HUES6 (cell line): ENCODE measurements around the gene PCDHA6.
"Not testable (repeated sequence)": the region's sequence is repeated elsewhere in the genome, so short reads cannot be mapped to it uniquely, and the experiment has no call there.

Experiments
- H3K27ac ChIP-seq: 2 replicates; pipeline ENCODE4 v1.7.0; 2013; ENCODE audit warnings: low read depth, mild to moderate bottlenecking, low read length, inconsistent platforms
- H3K27me3 ChIP-seq: 2 replicates; pipeline ENCODE4 v1.6.1; 2013; ENCODE audit warnings: low read length; ENCODE audit not compliant: control insufficient read depth, insufficient read depth
- H3K36me3 ChIP-seq: 2 replicates; pipeline ENCODE4 v1.6.1; 2013; ENCODE audit warnings: low read length; ENCODE audit not compliant: control insufficient read depth, insufficient read depth
- H3K4me1 ChIP-seq: 2 replicates; pipeline ENCODE4 v1.6.1; 2013; ENCODE audit warnings: low read length; ENCODE audit not compliant: control insufficient read depth, insufficient read depth
- H3K4me3 ChIP-seq: 2 replicates; pipeline ENCODE4 v1.5.1; 2013; ENCODE audit warnings: low read depth, low read length
- H3K9ac ChIP-seq: one replicate; pipeline ENCODE4 v1.6.1; 2013; ENCODE audit warnings: mild to moderate bottlenecking, low read length
- H3K9me3 ChIP-seq: 2 replicates; pipeline ENCODE4 v1.6.1; 2013; ENCODE audit warnings: low read depth, low read length; ENCODE audit not compliant: control insufficient read depth, insufficient read depth

The PCDHA6 gene

GRCh38 chr5:140823475-140823874 lies 4.3 kb upstream of the PCDHA6 start:
- Histone ChIP-seq H3K4me3 (no peak overlapping the region), H3K4me1 (no peaks in the 10 kb centered on the region), H3K36me3 (no peaks in the 10 kb centered on the region), H3K9ac (no peak overlapping the region), H3K27me3 (no peaks in the 10 kb centered on the region), H3K9me3 (peaks cover 5% of the 10 kb centered on the region; the same call in 1 of the 2 replicates), H3K27ac (no peak overlapping the region)

DNA sequence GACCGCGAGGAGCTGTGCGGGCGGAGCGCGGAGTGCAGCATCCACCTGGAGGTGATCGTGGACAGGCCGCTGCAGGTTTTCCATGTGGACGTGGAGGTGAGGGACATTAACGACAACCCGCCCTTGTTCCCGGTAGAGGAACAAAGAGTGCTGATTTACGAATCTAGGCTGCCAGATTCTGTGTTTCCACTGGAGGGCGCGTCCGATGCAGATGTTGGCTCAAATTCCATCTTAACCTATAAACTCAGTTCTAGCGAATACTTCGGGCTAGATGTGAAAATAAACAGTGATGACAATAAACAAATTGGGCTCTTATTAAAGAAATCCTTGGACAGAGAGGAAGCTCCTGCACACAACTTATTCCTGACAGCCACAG lies 590 bp downstream of the PCDHA6 start:
- no peaks in the 10 kb centered on the region for H3K4me1 ChIP-seq
- H3K27ac ChIP-seq: no peak overlapping the region
- no peaks in the 10 kb centered on the region for H3K27me3 ChIP-seq
- peaks cover 5% of the 10 kb centered on the region; the same call in 1 of the 2 replicates for H3K9me3 ChIP-seq
- no peak overlapping the region for H3K9ac ChIP-seq
- H3K4me3 ChIP-seq: no peak overlapping the region; the same call in 1 of the 2 replicates
- H3K36me3 ChIP-seq: no peaks in the 10 kb centered on the region

GRCh38 chr5:140829511-140830501 lies 2.0 kb downstream of the PCDHA6 start:
- not testable (repeated sequence) for H3K4me3 ChIP-seq, H3K9ac ChIP-seq, H3K27me3 ChIP-seq, H3K4me1 ChIP-seq, H3K27ac ChIP-seq, H3K9me3 ChIP-seq, H3K36me3 ChIP-seq

- peaks cover 3% of the 10 kb centered on the region; the same call in 1 of the 2 replicates for H3K36me3 ChIP-seq
- H3K27me3 ChIP-seq: no peaks in the 10 kb centered on the region
- H3K9ac ChIP-seq: no peak within 1 kb of the TSS
- peaks cover 7% of the 10 kb centered on the region for H3K9me3 ChIP-seq
- no peaks in the 10 kb centered on the region for H3K4me1 ChIP-seq
- peak within 1 kb of the TSS; percentile 41; the same call in 1 of the 2 replicates for H3K4me3 ChIP-seq
- no peak within 1 kb of the TSS for H3K27ac ChIP-seq
These were observed 6.2 kb downstream of the PCDHA6 start, which contains the start of gene PCDHA7 for GRCh38 chr5:140833993-140834392. Gene PCDHA7 (plus strand): TSS chr5:140834269. CDS start chr5:140834384, 115 bp downstream.

- peak overlapping the region; percentile 41; the same call in 1 of the 2 replicates for H3K4me3 ChIP-seq
- not testable (repeated sequence) for H3K36me3 ChIP-seq, H3K27ac ChIP-seq
These were observed 6.8 kb downstream of the PCDHA6 start for GRCh38 chr5:140834439-140835008.

DNA sequence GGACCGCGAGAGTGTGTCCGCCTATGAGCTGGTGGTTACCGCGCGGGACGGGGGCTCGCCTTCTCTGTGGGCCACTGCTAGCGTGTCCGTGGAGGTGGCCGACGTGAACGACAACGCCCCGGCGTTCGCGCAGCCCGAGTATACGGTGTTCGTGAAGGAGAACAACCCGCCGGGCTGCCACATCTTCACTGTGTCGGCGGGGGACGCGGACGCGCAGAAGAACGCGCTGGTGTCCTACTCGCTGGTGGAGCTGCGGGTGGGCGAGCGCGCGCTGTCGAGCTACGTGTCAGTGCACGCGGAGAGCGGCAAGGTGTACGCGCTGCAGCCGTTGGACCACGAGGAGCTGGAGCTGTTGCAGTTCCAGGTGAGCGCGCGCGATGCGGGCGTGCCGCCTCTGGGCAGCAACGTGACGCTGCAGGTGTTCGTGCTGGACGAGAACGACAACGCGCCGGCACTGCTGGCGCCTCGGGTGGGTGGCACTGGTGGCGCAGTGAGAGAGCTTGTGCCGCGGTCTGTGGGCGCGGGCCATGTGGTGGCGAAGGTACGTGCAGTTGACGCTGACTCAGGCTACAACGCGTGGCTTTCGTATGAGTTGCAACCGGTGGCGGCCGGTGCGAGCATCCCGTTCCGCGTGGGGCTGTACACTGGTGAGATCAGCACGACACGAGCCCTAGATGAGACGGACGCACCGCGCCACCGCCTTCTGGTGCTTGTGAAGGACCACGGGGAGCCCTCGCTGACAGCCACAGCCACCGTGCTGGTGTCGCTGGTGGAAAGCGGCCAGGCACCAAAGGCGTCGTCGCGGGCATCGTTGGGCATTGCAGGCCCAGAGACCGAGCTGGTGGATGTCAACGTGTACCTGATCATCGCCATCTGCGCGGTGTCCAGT lies 8.1 kb downstream of the PCDHA6 start:
- Histone ChIP-seq H3K4me1 (no peaks in the 10 kb centered on the region), H3K27me3 (no peaks in the 10 kb centered on the region), H3K27ac (no peak overlapping the region), H3K36me3 (peaks cover 3% of the 10 kb centered on the region; the same call in 1 of the 2 replicates), H3K4me3 (no peak overlapping the region), H3K9me3 (peaks cover 5% of the 10 kb centered on the region; the same call in 1 of the 2 replicates), H3K9ac (no peak overlapping the region)

More at GRCh38 chr5:140834439-140835008, 6.8 kb downstream of the PCDHA6 start:
- H3K9me3 ChIP-seq, H3K4me1 ChIP-seq, H3K9ac ChIP-seq, H3K27me3 ChIP-seq: not testable (repeated sequence)

DNA sequence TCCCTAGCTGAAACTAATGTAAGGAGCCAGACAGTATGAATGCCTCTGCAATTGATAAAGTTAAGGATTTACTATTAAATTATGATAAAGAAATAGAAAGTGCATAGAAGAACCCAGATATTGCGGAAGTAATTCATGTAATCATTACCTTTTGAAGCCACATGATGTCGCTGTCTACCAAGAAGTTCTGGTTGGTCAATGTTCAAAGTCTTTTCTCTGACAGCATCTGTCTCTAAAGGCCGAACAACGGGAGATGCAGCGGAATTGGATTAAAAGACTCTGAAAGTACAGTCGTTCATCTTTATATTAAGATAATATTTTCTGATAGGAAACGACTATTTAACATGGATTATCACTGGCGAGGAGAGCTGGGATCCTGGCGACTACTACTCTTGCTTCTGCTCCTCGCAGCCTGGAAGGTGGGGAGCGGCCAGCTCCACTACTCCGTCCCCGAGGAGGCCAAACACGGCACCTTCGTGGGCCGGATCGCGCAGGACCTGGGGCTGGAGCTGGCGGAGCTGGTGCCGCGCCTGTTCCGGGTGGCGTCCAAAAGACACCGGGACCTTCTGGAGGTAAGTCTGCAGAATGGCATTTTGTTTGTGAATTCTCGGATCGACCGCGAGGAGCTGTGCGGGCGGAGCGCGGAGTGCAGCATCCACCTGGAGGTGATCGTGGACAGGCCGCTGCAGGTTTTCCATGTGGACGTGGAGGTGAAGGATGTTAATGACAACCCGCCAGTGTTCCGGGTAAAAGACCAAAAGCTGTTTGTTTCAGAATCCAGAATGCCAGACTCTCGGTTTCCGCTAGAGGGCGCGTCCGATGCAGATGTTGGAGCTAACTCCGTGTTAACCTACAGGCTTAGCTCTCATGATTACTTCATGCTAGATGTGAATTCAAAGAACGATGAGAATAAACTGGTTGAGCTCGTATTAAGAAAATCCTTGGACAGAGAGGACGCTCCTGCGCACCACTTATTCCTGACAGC lies 13.5 kb downstream of the PCDHA6 start, which contains the start of gene PCDHA8:
Gene PCDHA8, plus strand, starts transcription at position 210 of the 985 bp plus-strand sequence. Its CDS starts 135 bp downstream, at position 345.
- H3K27me3 ChIP-seq: no peaks in the 10 kb centered on the region
- H3K27ac ChIP-seq: no peak within 1 kb of the TSS
- no peak within 1 kb of the TSS for H3K9ac ChIP-seq
- H3K9me3 ChIP-seq: peaks cover 5% of the 10 kb centered on the region
- H3K4me1 ChIP-seq: no peaks in the 10 kb centered on the region
- H3K4me3 ChIP-seq: peak within 1 kb of the TSS; percentile 42
- peaks cover 1% of the 10 kb centered on the region; the same call in 1 of the 2 replicates for H3K36me3 ChIP-seq

DNA sequence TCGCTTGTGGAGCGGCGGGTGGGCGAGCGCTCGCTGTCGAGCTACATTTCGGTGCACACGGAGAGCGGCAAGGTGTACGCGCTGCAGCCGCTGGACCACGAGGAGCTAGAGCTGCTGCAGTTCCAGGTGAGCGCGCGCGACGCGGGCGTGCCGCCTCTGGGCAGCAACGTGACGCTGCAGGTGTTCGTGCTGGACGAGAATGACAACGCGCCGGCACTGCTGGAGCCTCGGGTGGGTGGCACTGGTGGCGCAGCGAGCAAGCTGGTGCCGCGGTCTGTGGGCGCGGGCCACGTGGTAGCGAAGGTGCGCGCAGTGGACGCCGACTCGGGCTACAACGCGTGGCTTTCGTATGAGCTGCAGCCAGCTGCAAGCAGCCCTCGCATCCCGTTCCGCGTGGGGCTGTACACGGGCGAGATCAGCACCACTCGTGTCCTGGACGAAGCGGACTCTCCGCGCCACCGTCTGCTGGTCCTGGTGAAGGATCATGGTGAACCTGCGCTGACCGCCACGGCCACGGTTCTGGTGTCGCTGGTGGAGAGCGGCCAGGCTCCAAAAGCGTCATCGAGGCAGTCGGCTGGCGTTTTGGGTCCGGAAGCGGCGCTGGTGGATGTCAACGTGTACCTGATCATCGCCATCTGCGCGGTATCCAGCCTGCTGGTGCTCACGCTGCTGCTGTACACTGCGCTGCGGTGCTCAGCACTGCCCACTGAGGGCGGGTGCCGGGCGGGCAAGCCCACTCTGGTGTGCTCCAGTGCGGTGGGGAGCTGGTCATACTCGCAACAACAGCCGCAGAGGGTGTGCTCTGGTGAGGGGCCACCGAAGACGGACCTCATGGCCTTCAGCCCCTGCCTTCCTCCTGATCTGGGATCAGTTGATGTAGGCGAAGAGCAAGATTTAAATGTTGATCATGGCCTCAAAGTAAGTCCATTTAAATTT lies 15.3 kb downstream of the PCDHA6 start:
- no peaks in the 10 kb centered on the region for H3K36me3 ChIP-seq
- H3K27me3 ChIP-seq: no peaks in the 10 kb centered on the region
- H3K9me3 ChIP-seq: peaks cover 3% of the 10 kb centered on the region; the same call in 1 of the 2 replicates
- H3K9ac ChIP-seq: no peak overlapping the region
- no peak overlapping the region for H3K4me3 ChIP-seq
- no peak overlapping the region for H3K27ac ChIP-seq
- no peaks in the 10 kb centered on the region for H3K4me1 ChIP-seq
